ENCODE measurements around the gene FBXO11.

- TF ChIP-seq, protein P1, sequence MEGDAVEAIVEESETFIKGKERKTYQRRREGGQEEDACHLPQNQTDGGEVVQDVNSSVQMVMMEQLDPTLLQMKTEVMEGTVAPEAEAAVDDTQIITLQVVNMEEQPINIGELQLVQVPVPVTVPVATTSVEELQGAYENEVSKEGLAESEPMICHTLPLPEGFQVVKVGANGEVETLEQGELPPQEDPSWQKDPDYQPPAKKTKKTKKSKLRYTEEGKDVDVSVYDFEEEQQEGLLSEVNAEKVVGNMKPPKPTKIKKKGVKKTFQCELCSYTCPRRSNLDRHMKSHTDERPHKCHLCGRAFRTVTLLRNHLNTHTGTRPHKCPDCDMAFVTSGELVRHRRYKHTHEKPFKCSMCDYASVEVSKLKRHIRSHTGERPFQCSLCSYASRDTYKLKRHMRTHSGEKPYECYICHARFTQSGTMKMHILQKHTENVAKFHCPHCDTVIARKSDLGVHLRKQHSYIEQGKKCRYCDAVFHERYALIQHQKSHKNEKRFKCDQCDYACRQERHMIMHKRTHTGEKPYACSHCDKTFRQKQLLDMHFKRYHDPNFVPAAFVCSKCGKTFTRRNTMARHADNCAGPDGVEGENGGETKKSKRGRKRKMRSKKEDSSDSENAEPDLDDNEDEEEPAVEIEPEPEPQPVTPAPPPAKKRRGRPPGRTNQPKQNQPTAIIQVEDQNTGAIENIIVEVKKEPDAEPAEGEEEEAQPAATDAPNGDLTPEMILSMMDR (IDR thresholded peaks at IDR 0.05), result no peak
- TF ChIP-seq POLR2A (IDR thresholded peaks at IDR 0.05), result no peak
These were observed 107.7 kb downstream of the FBXO11 start for GRCh38 chr2:47798631-47799030.

Data from heart left ventricle (tissue), 13 donors.